IMR-90 (cell line): ENCODE data around the gene MYH3. TPM values are rescaled to one million over a fixed set of nuclear protein-coding genes. Genes with fewer than 3 reads are reported as not detected.

Experiments
- polyA plus RNA-seq, 3 experiments: library from polyadenylated mRNA; depleted of rRNA; stranded (reverse); fragments of >200 nt; gene quantifications; 2 replicates each; pipeline ENCODE4 v1.2.3, GENCODE V29; 2012; ENCODE audit warnings: low replicate concordance in 1 of 3
- total RNA-seq: library from RNA; depleted of rRNA; stranded (reverse); fragments of >200 nt; gene quantifications from 2 replicates; pipeline ENCODE4 v1.2.3, GENCODE V29; 2012; rRNA removed

The MYH3 gene
- total and polyA plus RNA-seq, 2 of the 4 experiments (the other 2 are of a cell fraction): 0.54 to 0.63 TPM

Other genes with a start within 250 kb of the MYH3 start
- gene MYH8, start 235.4 kb downstream of the MYH3 start, total RNA-seq: not detected in 2 replicates
- not detected in 2 replicates for gene MYH8, start 235.4 kb downstream of the MYH3 start, polyA plus RNA-seq (2012; rRNA removed)
- gene MYH4, start 187.8 kb downstream of the MYH3 start, total RNA-seq: not detected in 2 replicates
- gene MYH4, start 187.8 kb downstream of the MYH3 start, polyA plus RNA-seq (2012; rRNA removed): not detected in 2 replicates
- gene MYH1, start 138.8 kb downstream of the MYH3 start, total RNA-seq: not detected in 2 replicates
- gene MYH1, start 138.8 kb downstream of the MYH3 start, polyA plus RNA-seq (2012; rRNA removed): not detected in 2 replicates
- gene MYH2, start 107.7 kb downstream of the MYH3 start, total RNA-seq: not detected in 2 replicates
- gene MYH2, start 107.7 kb downstream of the MYH3 start, polyA plus RNA-seq (2012; rRNA removed): not detected in 2 replicates
- gene SCO1, start 40.2 kb upstream of the MYH3 start, total RNA-seq: 21.7 and 23.1 TPM in 2 replicates
- 17.0 and 18.2 TPM in 2 replicates for gene SCO1, start 40.2 kb upstream of the MYH3 start, polyA plus RNA-seq (2012; rRNA removed)
- gene ADPRM, start 40.3 kb upstream of the MYH3 start, total RNA-seq: 10.3 and 12.2 TPM in 2 replicates
- 6.1 and 7.4 TPM in 2 replicates for gene ADPRM, start 40.3 kb upstream of the MYH3 start, polyA plus RNA-seq (2012; rRNA removed)
- gene TMEM220, start 72.7 kb upstream of the MYH3 start, total RNA-seq: 1.1 and 1.7 TPM in 2 replicates
- gene TMEM220, start 72.7 kb upstream of the MYH3 start, polyA plus RNA-seq (2012; rRNA removed): 1.3 and 1.9 TPM in 2 replicates
- not detected in 2 replicates for gene TMEM238L, start 146.8 kb upstream of the MYH3 start, total RNA-seq
- not detected in 2 replicates for gene TMEM238L, start 146.8 kb upstream of the MYH3 start, polyA plus RNA-seq (2012; rRNA removed)
- gene PIRT, start 180.8 kb upstream of the MYH3 start, total RNA-seq: not detected in 2 replicates
- gene PIRT, start 180.8 kb upstream of the MYH3 start, polyA plus RNA-seq (2012; rRNA removed): not detected in 2 replicates